Measurements from ENCODE around the gene PKN1. TPM values are rescaled to one million over a fixed set of nuclear protein-coding genes. Genes with fewer than 3 reads are reported as not detected.
A peak's percentile ranks its signal among the peaks of the same experiment; 100 is the strongest.

PKN1 gene
- total RNA-seq, 2 donors from 2014 or later: 87.2 to 111 TPM

GRCh38 chr19:14412996-14413692 is 20.0 kb upstream of the PKN1 start:
- no peaks in the 10 kb centered on the region for H3K9me3 ChIP-seq
- H3K4me1 ChIP-seq: peaks cover 0 to 42% of the 10 kb centered on the region in 2 donors
- H3K4me3 ChIP-seq: no peak overlapping the region
- H3K27me3 ChIP-seq: no peaks in the 10 kb centered on the region
- H3K27ac ChIP-seq: no peak overlapping the region
- H3K36me3 ChIP-seq: peaks cover 48% of the 10 kb centered on the region
- no peak for TF ChIP-seq CTCF (IDR thresholded peaks at IDR 0.05)
- no peak for DNase-seq (ENCODE audit: low spot score)

DNA sequence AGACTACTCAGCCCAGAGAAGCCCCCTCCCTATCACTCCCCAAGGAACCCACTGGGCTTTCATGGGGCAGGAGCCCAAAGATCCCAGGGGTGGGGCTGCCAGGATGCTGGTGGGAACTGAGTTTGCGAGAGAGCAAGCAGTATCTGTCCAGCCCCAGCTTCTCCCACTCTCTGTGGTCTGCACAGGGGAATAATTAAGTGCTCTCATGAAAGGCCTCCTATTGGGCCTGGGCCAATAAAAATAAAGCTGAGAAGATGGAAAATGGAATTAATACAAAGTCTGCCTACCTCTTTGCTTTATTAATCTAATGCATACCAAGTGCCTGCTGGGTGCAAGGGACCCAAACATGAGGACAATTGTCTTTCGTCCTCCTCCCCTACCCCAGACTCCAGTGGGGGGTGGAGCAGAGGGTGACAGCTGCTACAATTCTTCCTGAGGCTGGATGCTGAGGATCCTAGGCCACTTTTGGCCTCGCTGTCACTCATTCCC is 19.4 kb upstream of the PKN1 start:
- peaks cover 0 to 48% of the 10 kb centered on the region in 2 donors for H3K4me1 ChIP-seq
- no peaks in the 10 kb centered on the region for H3K27me3 ChIP-seq
- H3K36me3 ChIP-seq: peaks cover 42% of the 10 kb centered on the region
- H3K4me3 ChIP-seq: no peak overlapping the region
- no peak for TF ChIP-seq CTCF (IDR thresholded peaks at IDR 0.05)
- H3K9me3 ChIP-seq: no peaks in the 10 kb centered on the region
- H3K27ac ChIP-seq: no peak overlapping the region
- DNase-seq (ENCODE audit: low spot score): no peak

- Histone ChIP-seq H3K27me3 (no peaks in the 10 kb centered on the region), H3K36me3 (peaks cover 29% of the 10 kb centered on the region), H3K4me3 (no peak overlapping the region), H3K9me3 (no peaks in the 10 kb centered on the region), H3K4me1 (peaks cover 0 to 53% of the 10 kb centered on the region in 2 donors), H3K27ac (no peak overlapping the region)
- no peak for DNase-seq (ENCODE audit: low spot score)
- TF ChIP-seq CTCF (IDR thresholded peaks at IDR 0.05): no peak
These were observed 18.0 kb upstream of the PKN1 start for GRCh38 chr19:14414926-14415690.

DNA sequence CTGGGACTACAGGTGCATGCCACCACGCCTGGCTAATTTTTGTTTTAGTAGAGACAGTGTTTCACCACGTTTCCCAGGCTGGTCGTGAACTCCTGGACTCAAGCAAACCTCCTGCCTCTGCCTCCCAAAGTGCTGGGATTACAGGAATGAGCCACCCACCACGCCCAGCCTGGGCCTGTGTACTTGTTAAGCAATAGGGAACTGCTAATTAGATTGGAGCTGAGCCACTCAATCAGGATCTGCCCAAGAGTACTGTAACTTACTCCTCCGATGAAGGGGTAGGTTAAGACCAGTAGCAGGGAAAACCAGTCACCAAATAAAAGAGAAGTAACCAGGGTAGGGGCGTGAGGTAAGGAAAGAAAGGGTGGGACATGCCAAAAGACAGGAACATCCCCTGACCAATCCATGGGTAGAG is 16.3 kb upstream of the PKN1 start:
- H3K36me3 ChIP-seq: peaks cover 12% of the 10 kb centered on the region
- no peaks in the 10 kb centered on the region for H3K9me3 ChIP-seq
- no peak overlapping the region for H3K4me3 ChIP-seq
- H3K27ac ChIP-seq: no peak overlapping the region
- no peak for TF ChIP-seq CTCF (IDR thresholded peaks at IDR 0.05)
- no peak for DNase-seq (ENCODE audit: low spot score)
- no peaks in the 10 kb centered on the region for H3K27me3 ChIP-seq
- H3K4me1 ChIP-seq: peaks cover 0 to 53% of the 10 kb centered on the region in 2 donors

DNA sequence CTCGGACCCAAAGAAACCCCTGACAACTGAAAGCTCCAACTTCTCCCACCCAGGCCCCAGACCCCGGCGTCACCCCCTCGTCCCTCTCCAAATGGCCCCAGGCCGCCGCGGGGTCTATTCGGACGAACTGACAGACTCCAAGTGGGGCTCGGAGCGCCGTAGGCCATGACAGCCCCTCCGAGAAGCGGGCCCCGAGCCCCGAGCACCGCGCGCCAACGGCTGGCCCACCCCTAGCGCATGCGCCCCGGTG is 14.3 kb upstream of the PKN1 start:
- H3K27ac ChIP-seq: peak overlapping the region; percentile 90 to 96
- H3K27me3 ChIP-seq: no peaks in the 10 kb centered on the region
- no peaks in the 10 kb centered on the region for H3K9me3 ChIP-seq
- no peak for TF ChIP-seq CTCF (IDR thresholded peaks at IDR 0.05)
- peaks cover 0 to 40% of the 10 kb centered on the region in 2 donors for H3K4me1 ChIP-seq
- H3K36me3 ChIP-seq: no peaks in the 10 kb centered on the region
- DNase-seq (ENCODE audit: low spot score): no peak
- H3K4me3 ChIP-seq: peak overlapping the region; percentile 73 to 90

Data from right atrium auricular region (tissue), 2 donors.